Tibial artery (tissue), 4 donors: ENCODE measurements around the gene UAP1L1.

ENCODE experiments used
- DNase-seq, 2 donors: peaks; one replicate each; pipeline ENCODE4 v3.0.0-alpha.2; 2019
- H3K27ac ChIP-seq, 2 donors: fragments of 200-600 bp; sonication (generic) in 1 of 2; 1 replicate in 1 of 2; 2 replicates in 1 of 2; pipeline ENCODE4 v1.5.1; 2018 to 2019; ENCODE audit warnings: mild to moderate bottlenecking in 1 of 2
- H3K27me3 ChIP-seq, 2 donors: fragments of 200-600 bp; sonication (generic) in 1 of 2; one replicate each; pipeline versions ENCODE4 v1.5.1 to v1.6.0; 2016 to 2019
- H3K36me3 ChIP-seq, 3 donors: fragments of 200-600 bp; sonication (generic) in 2 of 3; one replicate each; pipeline ENCODE4 v1.5.1; 2016 to 2019; ENCODE audit warnings: mild to moderate bottlenecking in 2 of 3
- H3K4me1 ChIP-seq, 4 donors: fragments of 200-600 bp; sonication (generic) in 2 of 4; 1 replicate in 3 of 4; 2 replicates in 1 of 4; pipeline ENCODE4 v1.5.1; 2016 to 2019
- H3K4me3 ChIP-seq, 2 donors: fragments of 200-600 bp; sonication (generic) in 1 of 2; 1 replicate in 1 of 2; 2 replicates in 1 of 2; pipeline ENCODE4 v1.5.1; 2018 to 2019; ENCODE audit warnings: mild to moderate bottlenecking in 2 of 2
- H3K9me3 ChIP-seq, 3 donors: fragments of 200-600 bp; sonication (generic) in 1 of 3; one replicate each; pipeline ENCODE4 v1.5.1; 2016 to 2019
- intact Hi-C: fragments of 100-400 bp; cut with DNase I; formaldehyde crosslinking; loops from one replicate; pipeline ENCODE4 v1.15.0; 2023; ENCODE audit warnings: low total_unique reads
- TF ChIP-seq, protein P1 (sequence below), 2 experiments: fragments of 200-600 bp in 1 of 2; fragments of 450-650 bp in 1 of 2; IDR thresholded peaks; one replicate each; pipeline ENCODE4 v1.5.1; 2017 to 2019; ENCODE audit warnings: antibody characterized with exemption in 2 of 2, mild to moderate bottlenecking in 1 of 2, moderate library complexity in 1 of 2

Gene UAP1L1

DNA sequence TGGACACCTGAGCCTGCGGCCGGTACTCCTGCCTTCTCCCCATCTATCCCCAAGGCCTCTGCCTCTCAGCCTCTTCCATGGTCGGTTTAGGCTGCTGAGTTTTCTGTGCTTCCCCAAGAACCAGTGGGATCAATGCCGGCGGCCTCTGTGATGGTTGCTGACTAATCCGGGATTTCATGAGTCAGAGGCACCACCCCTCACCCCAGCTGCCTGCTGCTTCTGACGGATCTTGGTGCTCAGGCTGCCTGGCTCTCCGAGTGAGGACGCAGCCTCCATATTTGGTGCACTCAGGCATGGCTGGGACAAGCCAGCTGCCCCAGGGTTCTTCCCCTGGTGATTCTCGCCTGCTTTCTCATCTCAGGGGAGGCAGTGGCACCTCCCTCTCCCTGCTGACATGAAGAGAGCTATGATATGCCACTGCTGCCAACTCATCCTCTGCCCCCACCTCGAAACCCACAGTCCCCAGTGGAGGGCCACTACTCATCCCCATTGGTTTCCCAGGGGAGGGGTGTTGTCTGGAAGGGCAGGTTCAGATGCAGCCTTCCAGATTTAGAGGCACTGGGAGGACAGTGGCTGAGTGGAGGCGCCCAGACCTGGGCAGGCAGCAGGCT lies 6.2 kb downstream of the UAP1L1 start:
- peak; percentile 80 to 84 for DNase-seq
- intact Hi-C loops, result no loop called here
- H3K9me3 ChIP-seq, result no peaks in the 10 kb centered on the region
- peak overlapping the region; percentile 9 to 58 for H3K27ac ChIP-seq
- H3K4me3 ChIP-seq, result no peak overlapping the region
- H3K36me3 ChIP-seq, result peaks cover 0 to 46% (median 28%) of the 10 kb centered on the region in 3 donors
- TF ChIP-seq, protein P1, sequence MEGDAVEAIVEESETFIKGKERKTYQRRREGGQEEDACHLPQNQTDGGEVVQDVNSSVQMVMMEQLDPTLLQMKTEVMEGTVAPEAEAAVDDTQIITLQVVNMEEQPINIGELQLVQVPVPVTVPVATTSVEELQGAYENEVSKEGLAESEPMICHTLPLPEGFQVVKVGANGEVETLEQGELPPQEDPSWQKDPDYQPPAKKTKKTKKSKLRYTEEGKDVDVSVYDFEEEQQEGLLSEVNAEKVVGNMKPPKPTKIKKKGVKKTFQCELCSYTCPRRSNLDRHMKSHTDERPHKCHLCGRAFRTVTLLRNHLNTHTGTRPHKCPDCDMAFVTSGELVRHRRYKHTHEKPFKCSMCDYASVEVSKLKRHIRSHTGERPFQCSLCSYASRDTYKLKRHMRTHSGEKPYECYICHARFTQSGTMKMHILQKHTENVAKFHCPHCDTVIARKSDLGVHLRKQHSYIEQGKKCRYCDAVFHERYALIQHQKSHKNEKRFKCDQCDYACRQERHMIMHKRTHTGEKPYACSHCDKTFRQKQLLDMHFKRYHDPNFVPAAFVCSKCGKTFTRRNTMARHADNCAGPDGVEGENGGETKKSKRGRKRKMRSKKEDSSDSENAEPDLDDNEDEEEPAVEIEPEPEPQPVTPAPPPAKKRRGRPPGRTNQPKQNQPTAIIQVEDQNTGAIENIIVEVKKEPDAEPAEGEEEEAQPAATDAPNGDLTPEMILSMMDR (IDR thresholded peaks at IDR 0.05), result no peak
- peaks cover 0 to 39% (median 22%) of the 10 kb centered on the region in 4 donors for H3K4me1 ChIP-seq
- peaks cover 0 to 24% of the 10 kb centered on the region in 2 donors for H3K27me3 ChIP-seq

DNA sequence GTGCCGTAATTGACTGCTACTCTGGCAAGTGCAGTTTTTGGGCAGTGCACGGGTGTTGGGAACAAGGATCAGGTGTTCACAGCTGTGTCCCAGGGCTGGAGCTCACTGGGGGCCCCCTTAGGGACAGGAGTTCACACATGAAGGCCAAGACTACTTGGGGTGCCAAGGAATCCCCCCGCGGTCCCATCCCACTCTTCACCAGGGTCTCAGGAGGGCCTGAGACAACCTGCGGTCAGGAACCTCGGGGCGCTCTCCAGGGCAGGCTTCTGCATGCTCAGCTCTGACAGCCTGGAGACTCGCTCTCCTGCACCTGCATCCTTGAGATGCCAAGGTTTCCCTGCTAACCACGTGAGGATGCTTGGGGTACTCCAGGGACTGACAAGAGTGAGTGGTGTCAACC lies 7.2 kb downstream of the UAP1L1 start:
- Histone ChIP-seq H3K9me3 (no peaks in the 10 kb centered on the region), H3K4me1 (peaks cover 0 to 39% (median 14%) of the 10 kb centered on the region in 4 donors), H3K27ac (no peak overlapping the region), H3K36me3 (peaks cover 0 to 43% (median 19%) of the 10 kb centered on the region in 3 donors), H3K27me3 (peaks cover 0 to 13% of the 10 kb centered on the region in 2 donors), H3K4me3 (no peak overlapping the region)
- TF ChIP-seq, protein P1 (IDR thresholded peaks at IDR 0.05), result no peak
- intact Hi-C loops, result no loop called here
- DNase-seq, result no peak

DNA sequence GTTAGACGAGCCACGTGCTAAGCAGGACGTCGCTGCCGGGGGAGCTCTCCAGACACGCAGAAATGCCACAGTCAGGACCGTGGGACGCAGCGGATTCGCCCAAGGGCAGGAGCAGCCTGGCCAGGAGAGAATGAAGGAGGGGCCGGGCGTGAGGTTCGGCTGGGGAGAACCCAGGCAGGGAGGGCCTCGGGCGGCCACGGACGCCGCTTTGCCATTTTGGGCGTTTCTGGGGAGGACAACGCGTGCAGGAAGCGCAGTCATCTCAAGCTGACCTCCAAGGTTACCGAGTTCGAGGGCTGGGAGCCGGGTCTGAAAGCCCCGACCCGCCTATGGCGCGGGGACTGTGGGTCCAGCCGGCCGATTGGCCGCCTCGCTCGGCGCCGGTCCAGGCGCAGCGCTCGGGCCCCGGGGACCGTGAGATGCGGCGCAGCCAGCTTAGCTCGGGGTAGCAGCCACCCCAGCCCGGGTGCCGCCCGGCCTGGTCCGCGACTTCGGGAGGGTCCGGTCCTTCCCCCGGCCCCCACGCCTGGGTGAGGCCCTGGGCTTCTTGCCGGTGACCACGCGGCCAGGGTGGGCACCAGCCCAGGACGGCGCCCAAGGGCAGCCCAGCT lies 8.7 kb downstream of the UAP1L1 start:
- Histone ChIP-seq H3K4me1 (peaks cover 0 to 46% (median 14%) of the 10 kb centered on the region in 4 donors), H3K27ac (peak overlapping the region; percentile 86 to 93), H3K4me3 (peak overlapping the region; percentile 70 to 75), H3K9me3 (no peaks in the 10 kb centered on the region), H3K36me3 (peaks cover 0 to 43% (median 19%) of the 10 kb centered on the region in 3 donors), H3K27me3 (peaks cover 0 to 5% of the 10 kb centered on the region in 2 donors)
- TF ChIP-seq, protein P1 (IDR thresholded peaks at IDR 0.05), result no peak
- intact Hi-C loops, result no loop called here
- peak; percentile 42 to 81 for DNase-seq

DNA sequence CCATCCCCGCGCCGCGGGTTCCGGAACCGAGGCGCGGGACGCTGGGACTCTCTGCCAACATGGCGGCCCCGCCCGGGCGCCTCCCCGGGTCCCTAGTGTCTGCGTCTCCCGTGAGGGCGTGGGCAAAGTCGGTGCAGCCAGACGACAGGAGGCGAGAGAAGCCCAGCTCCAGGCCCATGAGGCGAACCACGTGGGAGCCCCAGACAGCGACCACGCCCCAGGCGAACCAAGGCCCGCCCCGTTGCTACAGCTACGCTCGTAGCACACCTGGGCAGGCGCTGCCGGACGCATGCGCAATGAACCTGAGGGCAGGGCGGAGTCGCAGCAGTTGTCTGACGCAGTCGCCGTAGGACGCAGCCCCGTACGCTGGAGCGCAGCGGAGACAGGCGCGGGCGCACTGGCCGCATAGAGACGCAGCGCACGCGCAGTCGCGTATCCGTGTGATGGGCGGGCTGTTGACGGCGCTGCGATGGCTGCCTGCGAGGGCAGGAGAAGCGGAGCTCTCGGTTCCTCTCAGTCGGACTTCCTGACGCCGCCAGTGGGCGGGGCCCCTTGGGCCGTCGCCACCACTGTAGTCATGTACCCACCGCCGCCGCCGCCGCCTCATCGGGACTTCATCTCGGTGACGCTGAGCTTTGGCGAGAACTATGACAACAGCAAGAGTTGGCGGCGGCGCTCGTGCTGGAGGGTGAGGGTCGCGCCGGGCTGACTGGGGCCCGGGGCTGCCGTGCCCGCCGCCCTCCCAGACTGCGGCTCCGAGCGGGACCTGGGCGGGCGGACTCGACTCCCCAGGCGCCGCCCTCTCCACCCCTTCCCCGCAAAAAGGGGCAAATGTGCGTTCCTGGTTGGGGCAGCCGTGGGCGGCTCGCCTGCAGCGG lies 9.5 kb downstream of the UAP1L1 start, which contains the start of gene MAN1B1:
TSS of gene MAN1B1 (plus strand) at position 455 of the 878 bp plus-strand sequence. CDS start at position 470, 15 bp downstream.
- TF ChIP-seq, protein P1 (IDR thresholded peaks at IDR 0.05), result no peak
- H3K9me3 ChIP-seq, result no peaks in the 10 kb centered on the region
- peaks cover 0 to 4% of the 10 kb centered on the region in 2 donors for H3K27me3 ChIP-seq
- DNase-seq, result peak; percentile 97 to 99
- peaks cover 0 to 42% (median 17%) of the 10 kb centered on the region in 3 donors for H3K36me3 ChIP-seq
- peak within 1 kb of the TSS; percentile 70 to 75 for H3K4me3 ChIP-seq
- H3K4me1 ChIP-seq, result peaks cover 0 to 46% (median 14%) of the 10 kb centered on the region in 4 donors
- peak within 1 kb of the TSS; percentile 86 to 93 for H3K27ac ChIP-seq
- intact Hi-C loops, result no loop called here

DNA sequence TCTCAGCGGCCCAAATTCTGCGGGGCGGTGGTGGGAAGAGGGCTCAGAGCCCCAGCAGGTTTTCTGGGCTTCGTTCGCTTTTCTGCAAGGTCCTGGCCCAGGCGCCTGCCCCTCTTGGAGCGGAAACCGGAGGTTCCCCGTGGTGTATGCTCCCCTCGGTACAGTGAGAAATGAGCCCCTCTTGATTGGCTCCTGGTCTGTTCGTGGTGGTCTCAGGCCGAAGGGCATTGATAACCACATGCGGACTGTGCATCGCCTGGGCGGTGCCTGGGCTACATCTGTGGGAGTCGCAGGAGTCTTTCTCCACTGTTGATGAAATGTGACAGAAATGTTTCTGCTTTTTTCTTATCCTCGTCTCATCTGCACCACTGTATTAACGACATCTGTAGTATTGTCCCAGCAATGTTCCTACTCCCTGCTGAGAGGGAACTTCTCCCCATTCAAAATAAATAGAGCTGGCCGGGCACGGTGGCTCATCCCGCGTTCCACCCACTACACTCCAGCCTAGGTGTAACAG lies 10.2 kb downstream of the UAP1L1 start:
- peaks cover 0 to 2% of the 10 kb centered on the region in 2 donors for H3K27me3 ChIP-seq
- peak overlapping the region; percentile 86 to 93 for H3K27ac ChIP-seq
- H3K36me3 ChIP-seq, result peaks cover 0 to 38% (median 18%) of the 10 kb centered on the region in 3 donors
- TF ChIP-seq, protein P1 (IDR thresholded peaks at IDR 0.05), result no peak
- H3K9me3 ChIP-seq, result no peaks in the 10 kb centered on the region
- H3K4me1 ChIP-seq, result peaks cover 0 to 46% (median 14%) of the 10 kb centered on the region in 4 donors
- DNase-seq, result no peak
- H3K4me3 ChIP-seq, result peak overlapping the region; percentile 70 to 75
- intact Hi-C loops, result no loop called here
